HG03575 (cell line): Measurements from ENCODE around the gene FGGY.
"Not testable (repeated sequence)": the region's sequence is repeated elsewhere in the genome, so short reads cannot be mapped to it uniquely, and the experiment has no call there.

Experiments used
- ATAC-seq: cut with Tn5 transposase; IDR thresholded peaks from one replicate; pipeline ENCODE4 v1.9.1; 2021; ENCODE audit not compliant: unreplicated experiment, insufficient number of reproducible peaks, low FRiP score; ENCODE audit errors: extremely low read depth

The FGGY gene

DNA sequence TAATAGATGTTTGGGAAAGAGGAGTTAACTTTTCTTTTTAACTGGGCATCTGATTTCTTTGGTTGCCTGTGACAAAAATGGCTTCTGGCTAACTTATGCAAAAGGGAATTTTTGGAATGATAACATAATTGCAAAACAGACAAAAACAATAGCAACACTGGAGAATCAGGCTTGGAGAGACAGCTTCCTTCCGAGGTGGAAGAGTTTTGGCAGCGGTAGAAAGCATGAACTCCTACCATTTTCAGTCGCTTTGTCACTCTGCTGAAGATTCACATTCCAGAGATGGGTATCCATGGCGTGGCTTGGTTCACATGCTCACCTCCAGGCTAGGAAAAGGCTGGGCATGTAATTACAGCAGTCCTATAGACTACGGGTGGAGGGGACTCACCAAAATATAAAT is 17.2 kb upstream of the FGGY start:
- no peak for ATAC-seq

DNA sequence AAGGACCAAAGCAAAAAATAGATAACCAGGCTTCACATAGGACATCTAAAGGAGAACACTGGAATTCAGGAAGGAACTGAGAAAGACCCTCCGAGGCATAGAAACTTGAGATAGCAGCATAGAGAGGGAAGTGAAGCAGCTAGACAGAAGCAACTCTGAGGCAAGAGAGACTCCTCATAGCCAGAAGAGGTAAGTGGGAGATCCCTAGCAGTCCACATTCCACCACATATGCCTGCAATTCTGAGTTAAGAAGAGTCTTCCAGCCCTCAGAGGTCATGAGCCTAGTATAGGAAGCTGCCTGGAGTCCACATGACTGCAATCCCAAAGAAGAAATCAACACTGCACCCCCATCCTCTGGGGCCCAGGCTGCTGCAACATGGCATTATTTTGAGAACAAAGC is 13.9 kb upstream of the FGGY start:
- no peak for ATAC-seq

DNA sequence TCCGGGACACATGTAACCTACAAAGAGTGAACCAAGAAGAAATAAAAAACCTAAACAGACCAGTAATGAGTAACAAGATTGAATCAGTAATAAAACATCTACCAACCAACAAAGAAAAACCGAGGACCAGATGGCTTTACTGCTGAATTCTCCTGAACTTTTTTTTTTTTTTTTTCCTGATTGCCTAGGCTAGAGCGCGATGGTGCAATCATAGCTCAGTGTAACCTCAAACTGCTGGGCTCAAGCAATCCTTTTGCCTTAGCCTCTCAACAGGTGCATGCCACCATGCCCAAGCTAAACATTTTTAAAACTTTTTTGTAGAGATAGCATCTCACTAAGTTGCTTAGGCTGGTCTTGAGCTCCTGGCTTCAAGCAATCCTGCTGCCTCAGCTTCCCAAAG is 11.2 kb upstream of the FGGY start:
- ATAC-seq = no peak

DNA sequence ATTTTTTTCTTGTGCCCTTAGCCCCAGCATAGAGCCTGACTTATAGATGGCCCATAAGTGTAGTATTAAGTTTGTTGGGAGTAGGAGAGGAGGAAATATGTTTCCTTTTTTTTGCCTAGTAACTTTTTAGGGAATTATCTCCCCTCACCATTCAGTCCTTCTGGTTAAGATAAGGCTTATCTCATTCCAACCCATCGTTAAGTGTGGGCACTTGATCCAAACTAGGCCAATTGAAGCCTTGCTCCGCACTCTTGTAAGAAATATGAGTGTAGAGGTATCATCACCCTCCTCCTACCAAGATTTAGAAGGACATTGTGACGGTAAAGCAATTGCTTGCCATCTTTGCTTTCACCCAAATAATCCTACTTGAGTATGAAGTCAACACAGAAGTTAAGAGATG is 8.8 kb upstream of the FGGY start:
- no peak for ATAC-seq

DNA sequence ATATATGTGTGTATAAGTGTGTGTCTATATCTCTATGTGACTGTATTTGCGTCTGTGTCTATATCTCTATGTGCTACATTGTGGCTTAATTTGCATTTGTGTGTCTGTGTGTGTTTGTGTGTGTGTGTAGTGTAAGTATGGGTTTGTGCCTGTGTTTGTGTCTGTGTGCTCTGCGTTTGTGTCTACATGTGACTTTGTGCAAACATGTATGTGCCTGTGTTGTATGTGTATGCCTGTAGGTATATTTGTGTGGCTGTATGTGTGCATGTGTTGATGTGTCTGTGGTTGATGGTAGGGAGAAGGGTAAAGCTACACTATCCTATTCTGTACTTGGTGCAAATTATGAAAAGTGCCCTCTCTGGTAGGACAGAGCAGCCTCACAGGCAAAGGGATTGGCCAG is 7.3 kb upstream of the FGGY start:
- ATAC-seq = no peak

DNA sequence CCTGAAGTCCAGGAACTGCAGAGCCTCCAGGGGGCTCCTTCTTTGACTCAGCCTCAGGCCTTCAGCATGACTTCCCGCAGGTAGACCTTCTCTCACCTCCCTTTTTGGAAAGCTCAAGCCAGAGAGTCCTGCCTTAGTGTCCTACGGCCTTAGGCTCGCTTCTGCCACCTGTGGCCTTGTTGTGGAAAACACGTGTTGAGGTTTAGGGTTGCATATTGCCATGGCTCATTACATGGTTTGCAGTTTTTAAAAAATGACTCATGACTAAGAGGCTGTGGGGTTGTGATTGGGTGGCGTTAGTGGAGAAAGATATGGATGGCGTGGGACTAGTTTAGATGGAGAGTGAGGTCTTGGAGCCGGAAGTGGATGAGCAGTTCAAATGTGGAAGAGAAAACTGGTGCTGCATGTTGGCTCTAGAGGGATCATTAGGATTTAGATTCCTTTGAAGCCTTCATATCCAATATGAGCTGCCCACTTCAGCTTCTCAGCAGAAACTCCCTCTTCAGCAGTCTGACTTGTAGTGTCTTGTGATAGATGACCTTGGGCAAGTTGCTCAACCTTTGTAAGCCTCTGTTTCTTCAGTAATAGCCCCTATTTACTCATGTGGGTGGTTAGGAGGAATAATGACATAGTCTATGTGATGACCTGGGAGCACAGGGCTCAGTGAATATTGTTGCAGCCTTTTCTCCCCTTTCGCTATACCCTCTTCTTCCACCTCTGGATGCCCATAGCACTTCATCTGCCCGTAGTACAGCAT is 6.5 kb upstream of the FGGY start:
- peak; percentile 37 for ATAC-seq

DNA sequence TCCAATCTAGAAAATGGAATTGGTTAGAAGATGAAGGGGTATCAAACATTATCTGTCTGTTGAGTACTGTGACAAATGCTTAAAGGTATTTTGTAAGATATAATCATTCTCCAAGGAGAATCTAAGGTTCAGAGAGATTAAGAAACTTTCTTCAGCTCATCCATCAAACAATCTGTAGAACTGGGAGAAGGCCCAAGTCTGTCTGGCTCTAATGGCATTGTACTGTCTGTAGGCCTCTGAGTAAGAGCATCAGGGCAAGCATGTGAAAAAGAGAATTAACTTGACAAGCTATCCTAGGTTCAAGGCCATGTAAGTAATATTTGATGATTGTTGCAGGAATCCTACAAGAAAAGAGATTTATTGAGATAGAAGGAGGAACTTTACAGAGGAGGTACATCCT is 5.3 kb upstream of the FGGY start:
- ATAC-seq = no peak

DNA sequence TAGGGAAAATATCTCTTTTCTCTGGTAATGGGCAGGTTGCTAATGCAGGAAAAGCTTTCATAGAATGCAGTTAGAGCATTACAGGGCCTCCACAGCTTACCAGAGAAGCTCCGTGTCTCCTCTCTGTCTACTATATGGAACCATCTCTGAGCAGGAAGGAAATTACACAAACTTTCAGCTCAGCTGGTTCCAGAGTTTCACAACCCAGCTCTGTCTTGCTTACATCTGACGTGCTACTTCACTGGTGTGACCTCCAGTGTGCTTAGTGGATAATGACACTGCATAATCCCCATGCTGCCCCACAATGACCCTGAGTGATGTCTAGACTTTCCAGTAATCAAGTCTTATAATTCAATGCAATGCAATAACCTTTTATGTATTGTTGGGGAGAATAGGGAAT is 4.3 kb upstream of the FGGY start:
- ATAC-seq = no peak

DNA sequence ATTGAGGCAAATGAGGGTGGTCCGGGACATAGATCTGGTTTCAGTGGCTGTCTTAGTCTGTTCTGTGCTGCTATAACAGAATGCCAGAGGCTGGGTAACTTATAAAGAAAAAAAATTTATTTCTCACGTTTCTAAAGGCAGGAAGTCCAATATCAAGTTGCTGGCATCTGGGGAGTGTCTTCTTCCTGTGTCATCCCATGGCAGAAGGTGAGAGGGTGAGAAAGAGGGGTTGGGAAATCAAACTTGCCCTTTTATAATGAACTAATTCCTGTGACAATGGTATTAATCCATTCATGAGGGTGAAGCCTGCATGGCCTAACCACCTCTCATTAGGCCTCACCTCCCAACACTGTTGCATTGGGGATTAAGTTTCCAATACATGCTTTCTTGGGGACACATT is 3.7 kb upstream of the FGGY start:
- ATAC-seq = no peak

DNA sequence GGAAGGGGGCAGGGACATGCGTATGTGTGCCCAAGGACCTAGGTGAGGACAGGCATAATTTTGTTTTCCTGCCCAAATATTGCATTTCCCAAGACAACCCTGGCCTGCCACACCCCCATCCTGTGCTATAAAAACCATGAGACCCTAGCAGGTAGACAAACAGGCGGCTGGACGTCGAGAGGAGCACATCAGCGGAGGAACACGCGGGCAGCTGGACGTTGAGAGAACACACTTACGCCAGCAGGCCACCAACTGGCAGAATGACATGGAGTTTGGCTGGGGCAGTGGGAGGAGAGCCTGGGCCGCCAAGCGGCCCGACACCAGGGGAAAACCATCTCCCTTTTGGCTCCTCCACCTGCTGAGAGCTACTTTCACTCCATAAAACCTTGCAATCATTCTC is 3.0 kb upstream of the FGGY start:
- no peak for ATAC-seq

DNA sequence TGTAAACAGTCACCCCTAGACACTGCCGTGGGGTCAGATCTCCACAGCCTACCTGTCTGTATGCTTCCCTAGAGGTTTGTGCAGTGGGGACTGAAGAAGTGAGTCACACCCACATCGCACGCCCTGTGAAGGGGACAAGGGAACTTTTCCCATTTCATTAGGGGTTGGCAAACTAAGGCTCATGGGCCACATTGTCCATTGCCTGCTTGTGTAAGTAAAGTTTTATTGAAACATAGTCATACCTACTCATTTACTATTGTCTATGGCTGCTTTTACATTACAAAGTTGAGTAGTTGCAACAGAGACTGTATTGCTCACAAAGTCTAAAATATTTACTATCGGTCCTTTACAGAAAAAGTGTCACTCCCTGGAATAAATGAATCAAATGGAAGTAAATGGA is 2.5 kb upstream of the FGGY start:
- ATAC-seq = no peak

DNA sequence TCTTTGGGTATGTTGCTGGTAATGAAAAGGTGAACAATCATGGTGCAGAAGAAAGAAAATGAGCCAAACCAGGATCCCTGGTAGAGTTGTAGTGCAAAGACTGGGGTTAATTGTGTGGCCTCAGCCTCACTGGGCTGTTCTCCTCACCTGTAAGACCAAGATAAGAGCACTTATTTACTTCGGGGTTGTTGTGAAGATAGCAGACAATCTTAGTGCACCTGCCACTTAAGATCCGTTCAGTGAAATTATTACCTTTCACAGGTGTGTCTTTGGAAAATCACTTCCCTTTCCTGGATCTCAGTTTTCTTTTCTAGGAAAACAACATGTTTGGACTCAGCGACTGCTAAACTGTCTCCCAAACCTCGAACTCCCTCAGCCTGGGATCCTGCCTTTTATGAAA is 1.3 kb upstream of the FGGY start:
- ATAC-seq = no peak

DNA sequence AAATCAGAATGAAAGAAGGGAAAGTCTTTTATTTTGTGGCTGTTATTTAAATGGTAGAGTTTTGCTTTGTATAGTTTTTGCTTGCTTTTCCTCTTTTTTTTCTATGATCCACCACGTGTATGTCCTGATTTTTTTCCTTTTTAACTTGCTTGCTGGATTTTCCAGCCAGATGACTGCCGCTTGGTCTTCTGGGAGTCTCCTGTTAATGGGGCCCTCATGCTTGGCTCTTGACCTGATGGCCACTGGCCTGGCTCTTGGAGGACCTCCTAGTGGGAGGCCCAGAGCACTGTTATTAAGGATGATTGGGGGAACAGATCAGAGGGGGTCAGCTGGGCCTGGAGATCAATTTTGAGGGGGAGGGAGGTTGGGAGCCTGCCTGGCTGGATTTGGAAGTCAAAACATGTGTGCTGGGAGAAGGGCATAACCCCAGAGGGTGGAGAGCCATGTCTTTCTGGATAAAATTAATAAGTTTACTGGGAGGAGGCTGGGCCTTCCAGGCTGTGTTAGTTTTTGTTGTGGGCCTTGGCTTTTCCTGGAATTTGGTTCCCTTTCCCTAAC is 1.2 kb downstream of the FGGY start:
- ATAC-seq = no peak

DNA sequence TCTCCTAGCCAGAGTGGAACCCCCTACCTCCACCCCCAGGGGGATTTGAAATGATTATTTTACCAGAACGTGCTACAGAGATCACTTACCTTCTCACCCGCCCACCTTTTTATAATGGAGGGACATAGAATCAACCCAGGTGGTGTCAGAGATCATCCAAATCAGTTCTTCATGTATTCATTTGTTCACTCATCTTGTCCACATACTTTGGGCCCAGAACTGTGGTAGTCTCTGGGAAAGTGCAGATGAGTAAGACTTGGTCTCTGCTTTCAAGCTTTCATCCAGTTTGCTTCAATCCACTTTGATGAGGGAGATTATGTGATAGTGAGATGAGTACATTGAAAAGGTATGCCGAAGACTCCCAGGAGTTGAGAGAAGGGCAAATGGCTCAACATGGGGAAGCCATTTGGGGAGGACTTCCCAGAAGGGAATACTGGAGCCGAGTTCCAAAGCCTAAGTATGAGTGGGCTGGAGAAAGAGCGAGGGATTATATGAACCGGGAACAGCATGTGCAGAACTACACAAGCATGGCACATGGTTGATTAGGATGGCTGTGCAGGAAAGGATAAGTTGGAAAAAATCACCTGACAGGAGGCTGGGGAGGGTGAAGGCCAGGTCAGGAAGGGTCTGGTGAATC is 1.9 kb downstream of the FGGY start:
- no peak for ATAC-seq

DNA sequence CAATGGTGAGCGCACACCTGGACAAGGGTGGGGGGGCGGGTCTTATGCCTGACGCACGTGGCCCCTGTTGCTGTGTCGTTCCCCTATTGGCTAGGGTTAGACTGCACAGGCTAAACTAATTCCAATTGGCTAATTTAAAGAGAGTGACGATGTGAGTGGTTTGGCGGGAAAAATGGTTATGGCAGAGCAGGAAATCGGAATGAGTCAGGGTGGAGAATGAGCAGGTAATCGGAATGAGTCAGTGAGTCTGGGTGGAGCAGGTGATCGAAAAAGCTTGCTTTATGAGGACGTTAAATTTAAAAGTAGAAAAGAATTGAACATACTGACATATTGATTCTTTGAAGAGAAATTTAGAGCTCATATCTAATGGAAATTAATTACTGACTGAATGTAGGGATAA is 2.8 kb downstream of the FGGY start:
- not testable (repeated sequence) for ATAC-seq

DNA sequence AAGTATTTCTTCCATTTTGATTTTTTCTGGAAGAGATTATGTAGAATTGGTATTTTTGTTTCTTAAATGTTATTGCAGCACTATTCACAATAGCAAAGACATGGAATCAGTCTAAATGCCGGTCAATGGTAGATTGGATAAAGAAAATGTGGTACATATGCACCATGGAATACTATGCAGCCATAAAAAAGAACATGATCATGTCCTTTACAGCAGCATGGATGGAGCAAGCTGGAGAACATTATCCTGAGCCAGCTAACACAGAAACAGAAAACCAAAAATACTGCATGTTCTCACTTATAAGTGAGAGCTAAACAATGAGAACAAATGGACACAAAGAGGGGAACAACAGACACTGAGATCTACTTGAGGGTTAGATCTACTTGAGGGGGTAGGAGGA is 5.4 kb downstream of the FGGY start:
- ATAC-seq = no peak

DNA sequence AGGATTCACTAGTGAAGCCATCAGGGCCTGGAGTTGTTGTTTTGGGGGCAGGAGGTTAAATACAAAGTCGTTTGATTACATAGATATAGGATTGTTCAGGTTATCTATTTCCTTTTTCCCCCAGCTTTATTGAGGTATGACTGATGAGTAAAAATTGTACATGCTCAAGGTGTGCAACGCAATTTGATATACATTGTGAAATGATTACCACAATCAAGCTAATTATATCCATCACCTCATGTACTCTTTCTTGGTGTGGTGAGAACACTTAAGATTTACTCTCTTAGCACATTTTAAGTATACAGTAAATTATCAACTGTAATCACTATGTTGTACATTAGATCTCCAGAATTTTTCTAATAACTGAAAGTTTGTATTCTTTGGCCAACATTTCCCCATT is 6.0 kb downstream of the FGGY start:
- ATAC-seq = no peak

DNA sequence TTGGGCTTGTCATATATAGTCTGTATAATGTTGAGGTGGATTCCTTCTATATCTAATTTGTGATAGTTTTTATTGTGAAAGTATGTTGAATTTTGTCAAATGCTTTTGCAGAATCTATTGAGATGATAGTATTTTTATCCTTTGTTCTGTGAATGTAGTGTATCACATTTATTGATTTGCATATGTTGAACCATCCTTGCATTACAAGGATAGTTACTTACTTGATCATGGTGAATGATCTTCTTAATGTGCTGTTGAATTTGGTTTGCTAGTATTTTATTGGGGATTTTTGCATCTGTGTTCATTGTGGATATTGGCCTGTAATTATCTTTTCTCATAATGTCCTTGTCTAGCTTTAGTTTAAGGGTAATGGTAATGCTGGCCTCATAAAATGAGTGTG is 8.3 kb downstream of the FGGY start:
- no peak for ATAC-seq

DNA sequence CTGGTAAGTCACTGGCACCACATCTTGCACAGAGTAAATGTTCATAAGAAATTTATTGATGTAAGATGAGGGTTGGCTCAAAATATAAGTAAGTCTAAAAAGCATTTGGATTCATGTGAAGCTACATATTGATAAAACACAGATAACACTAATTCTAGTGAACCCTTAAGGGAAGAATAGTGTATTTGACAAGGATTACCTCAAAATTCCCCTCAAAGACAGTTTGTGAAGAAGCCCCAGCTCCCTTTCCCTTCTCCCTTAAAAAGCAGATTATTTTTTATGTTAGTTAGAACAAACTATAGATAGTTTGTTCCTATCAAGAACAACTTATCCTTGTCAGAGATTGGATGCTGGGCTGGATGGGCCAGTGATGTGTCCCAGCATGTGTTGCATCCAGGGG is 10.7 kb downstream of the FGGY start:
- ATAC-seq = no peak

DNA sequence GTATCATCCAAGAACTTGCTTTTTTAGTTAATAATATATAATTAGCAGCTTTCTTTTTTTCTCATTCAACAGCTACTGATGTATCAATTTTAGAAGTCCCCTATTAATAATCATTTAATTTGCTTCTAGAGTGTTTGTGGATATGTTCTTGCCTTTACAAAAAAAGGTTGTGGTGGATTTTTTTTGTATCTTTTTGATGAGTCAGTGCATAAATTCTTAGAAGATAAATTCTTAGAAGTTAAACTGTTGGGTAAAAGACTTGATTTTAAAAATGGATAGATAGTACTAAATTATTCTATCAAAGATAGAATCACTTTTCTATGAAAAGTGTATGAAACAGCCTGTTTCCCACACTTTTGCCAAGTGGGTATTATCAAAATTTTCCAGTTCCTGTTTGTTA is 11.9 kb downstream of the FGGY start:
- ATAC-seq = no peak

DNA sequence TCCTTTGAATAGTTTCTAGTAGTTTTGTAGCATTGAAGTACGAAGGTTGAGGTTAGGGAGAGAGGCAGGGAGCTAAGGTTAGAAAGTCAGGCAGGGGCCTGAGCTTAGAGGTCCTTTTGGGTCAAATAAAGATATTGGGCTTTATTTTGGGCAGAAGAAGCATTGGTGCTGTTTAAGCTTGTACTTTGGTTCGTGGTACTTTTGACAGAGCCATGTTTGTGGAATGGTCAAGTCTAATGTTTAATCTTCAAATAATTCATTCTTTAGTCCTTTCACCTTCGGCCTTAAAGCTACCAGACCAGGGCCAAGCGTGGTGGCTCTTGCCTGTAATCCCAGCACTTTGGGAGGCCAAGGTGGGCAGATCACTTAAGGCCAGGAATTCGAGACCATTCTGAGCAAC is 12.5 kb downstream of the FGGY start:
- ATAC-seq = no peak
